K562 (cell line): Measurements from ENCODE around the gene TCHP. TPM values are rescaled to one million over a fixed set of nuclear protein-coding genes. Genes with fewer than 3 reads are reported as not detected.

Source experiments
- ATAC-seq: fragments of 200-7000 bp; cut with Tn5 transposase; 3 replicates; pipeline ENCODE4 v1.9.1; 2020; ENCODE audit warnings: moderate library complexity
- BruUV-seq: library from RNA; stranded (reverse); fragments of 400-500 nt; replicated peaks from 2 replicates; lab custom pipeline; 2021; lab: Mats Ljungman, UMichigan
- CTCF ChIA-PET: fragments of 300-600 bp; formaldehyde crosslinking; extraction: SDS; loops from one replicate; lab custom pipeline; 2021; ENCODE audit warnings: low intra/inter-chr PET ratio; lab: Yijun Ruan, JAX
- POLR2A ChIA-PET: fragments of 300-600, 350-650 bp; sonication (Branson Sonifier 250); formaldehyde crosslinking; extraction: SDS; loops from one replicate; lab custom pipeline; 2021; ENCODE audit warnings: antibody characterized with exemption, inconsistent platforms; lab: Yijun Ruan, JAX
- DNase-seq, 4 experiments: peaks; one replicate each; pipeline versions ENCODE4 v3.0.0 to v3.0.0-alpha.2; 2011 to 2018; ENCODE audit warnings: low spot score in 3 of 4, mixed read lengths in 3 of 4; ENCODE audit errors: extremely low read depth in 1 of 4
- FAIRE-seq: peaks from 2 replicates; lab custom pipeline; 2011; peaks lifted over from hg19 to GRCh38; lab: Jason Lieb, UNC
- H2AFZ ChIP-seq: 2 replicates; pipeline ENCODE4 v1.6.0; 2011; ENCODE audit warnings: low read depth, low read length, control low read depth, inconsistent platforms
- H3K27ac ChIP-seq: fragments of 200-600 bp; 3 replicates; pipeline ENCODE4 v1.8.0; 2011; ENCODE audit warnings: low read depth, mild to moderate bottlenecking, control low read depth, inconsistent platforms, low read length, moderate library complexity, mixed read lengths; ENCODE audit errors: extremely low read depth
- H3K27me3 ChIP-seq, 2 experiments: fragments of 300-600 bp in 1 of 2; 2 replicates in 1 of 2; 3 replicates in 1 of 2; pipeline versions ENCODE4 v1.6.0 to v1.8.0; 2011; ENCODE audit warnings: inconsistent platforms in 2 of 2, low read length in 2 of 2, mild to moderate bottlenecking in 1 of 2, mixed read lengths in 1 of 2, moderate library complexity in 1 of 2; ENCODE audit not compliant: control insufficient read depth in 2 of 2, insufficient read depth in 2 of 2
- H3K36me3 ChIP-seq: fragments of 300-600 bp; 3 replicates; pipeline ENCODE4 v1.8.0; 2011; ENCODE audit warnings: mild to moderate bottlenecking, low read length, inconsistent platforms; ENCODE audit not compliant: control insufficient read depth, insufficient read depth
- H3K4me1 ChIP-seq, 2 experiments: fragments of 200-600 bp in 1 of 2; replicated peaks in 1 of 2; 2 replicates in 1 of 2; 3 replicates in 1 of 2; pipeline versions ENCODE4 v1.5.1 to v1.8.0; 2011; ENCODE audit warnings: inconsistent platforms in 2 of 2, low read length in 2 of 2, mild to moderate bottlenecking in 1 of 2, mixed read lengths in 1 of 2, moderate library complexity in 1 of 2; ENCODE audit not compliant: control insufficient read depth in 2 of 2, insufficient read depth in 2 of 2
- H3K4me2 ChIP-seq: 2 replicates; pipeline ENCODE4 v1.6.1; 2011; ENCODE audit warnings: low read length, control low read depth, inconsistent platforms, mixed read lengths; ENCODE audit not compliant: insufficient read depth
- H3K4me3 ChIP-seq: fragments of 200-600 bp; sonication (generic), shearing (Covaris generic); 2 replicates; pipeline ENCODE4 v1.5.1; 2016; ENCODE audit warnings: control low read depth, inconsistent platforms
- H3K79me2 ChIP-seq: fragments of 200-600 bp; 3 replicates; pipeline ENCODE4 v1.8.0; 2011; ENCODE audit warnings: low read length, inconsistent platforms; ENCODE audit not compliant: control insufficient read depth, insufficient read depth
- H3K9ac ChIP-seq, 2 experiments: 2 replicates each; pipeline versions ENCODE4 v1.6.0 to v1.6.1; 2011; ENCODE audit warnings: low read depth in 2 of 2, low read length in 2 of 2, control low read depth in 1 of 2, inconsistent platforms in 1 of 2, mild to moderate bottlenecking in 1 of 2, mixed read lengths in 1 of 2; ENCODE audit not compliant: insufficient read depth in 1 of 2
- H3K9me1 ChIP-seq: one replicate; pipeline ENCODE4 v1.6.0; 2011; ENCODE audit warnings: inconsistent platforms, mild to moderate bottlenecking, low read length, moderate library complexity; ENCODE audit not compliant: control insufficient read depth, insufficient read depth
- H3K9me3 ChIP-seq: replicated peaks from 2 replicates; pipeline ENCODE4 v1.5.1; 2011; ENCODE audit warnings: low read depth, low read length, inconsistent platforms; ENCODE audit not compliant: control insufficient read depth, insufficient read depth
- H4K20me1 ChIP-seq: replicated peaks from 2 replicates; pipeline ENCODE4 v1.6.1; 2011; ENCODE audit warnings: low read length, inconsistent platforms, mixed read lengths; ENCODE audit not compliant: control insufficient read depth, insufficient read depth
- ADNP ChIP-seq: fragments of 200-800 bp; sonication (Bioruptor generic); IDR thresholded peaks from 2 replicates; pipeline ENCODE4 v1.6.1; 2016; ENCODE audit warnings: missing genetic modification characterization, missing compliant biosample characterization
- BCOR ChIP-seq: fragments of 450-650 bp; IDR thresholded peaks from 2 replicates; pipeline ENCODE4 v1.6.1; 2016
- CEBPG ChIP-seq, 3 experiments: fragments of 200-800 bp in 1 of 3; sonication (Bioruptor generic) in 1 of 3; sonication (generic) in 1 of 3; formaldehyde crosslinking in 1 of 3; IDR thresholded peaks in 2 of 3; conservative IDR thresholded peaks in 1 of 3; 2 replicates each; pipeline versions ENCODE4 v1.6.1 to v1.8.0; 2016 to 2022; ENCODE audit warnings: missing compliant biosample characterization in 2 of 3, missing genetic modification characterization in 2 of 3, mild to moderate bottlenecking in 1 of 3, missing genetic modification reagents in 1 of 3
- ELF1 ChIP-seq: fragments of 200-800 bp; sonication (Bioruptor generic); IDR thresholded peaks from 2 replicates; pipeline ENCODE4 v1.6.1; 2016; ENCODE audit warnings: missing genetic modification characterization, missing compliant biosample characterization
- HMGN3 ChIP-seq: IDR thresholded peaks from 2 replicates; pipeline ENCODE4 v1.6.1; 2011; ENCODE audit warnings: borderline replicate concordance, low read depth, mild to moderate bottlenecking, mixed read lengths, low read length; ENCODE audit not compliant: insufficient read length; ENCODE audit errors: extremely low read depth
- MCM2 ChIP-seq: fragments of 450-650 bp; IDR thresholded peaks from 2 replicates; pipeline ENCODE4 v1.6.1; 2017; ENCODE audit warnings: low read depth, mild to moderate bottlenecking
- POU5F1 ChIP-seq: fragments of 150-350 bp; IDR thresholded peaks from 2 replicates; pipeline ENCODE4 v1.6.1; 2014; ENCODE audit warnings: borderline replicate concordance, low read length, low read depth, mild to moderate bottlenecking; ENCODE audit not compliant: partially characterized antibody
- PURB ChIP-seq: sonication (generic); formaldehyde crosslinking; IDR thresholded peaks from 2 replicates; pipeline ENCODE4 v1.9.0; 2021; ENCODE audit warnings: low read depth, mild to moderate bottlenecking, missing genetic modification reagents
- RBM25 ChIP-seq: fragments of 200-400 bp; formaldehyde crosslinking; IDR thresholded peaks from 2 replicates; pipeline ENCODE4 v1.6.1; 2018; ENCODE audit warnings: low read length, low read depth, moderate library complexity; ENCODE audit not compliant: severe bottlenecking
- WGBS: fragments of 100-300 bp; shearing (Covaris generic); methylation state at CpG from one replicate; pipeline ENCODE4 v1.1.6; 2016; ENCODE audit warnings: low coverage, mixed read lengths; ENCODE audit not compliant: insufficient coverage; ENCODE audit errors: missing lambda C conversion rate; 5-methylcytosine and 5-hydroxymethylcytosine counted together
- in situ Hi-C: fragments of 300-500 bp; cut with MboI; formaldehyde crosslinking; loops from 4 replicates; pipeline ENCODE4 v1.15.0; 2018; ENCODE audit warnings: inconsistent platforms, mixed read lengths
- intact Hi-C: fragments of 100-400 bp; cut with micrococcal nuclease; formaldehyde crosslinking; loops from 2 replicates; pipeline ENCODE4 v1.14.2; 2022
- polyA plus RNA-seq, 8 experiments: library from polyadenylated mRNA; depleted of rRNA in 4 of 8; stranded (reverse) in 5 of 8; unstranded in 3 of 8; fragments of >200 nt; fragmentation: Nextera tagmentation in 2 of 8; fragmentation: Illumina TruSeq in 1 of 8; extraction: Ambion mirVana in 2 of 8; extraction: Trizol in 1 of 8; gene quantifications; 2 replicates each; pipeline versions ENCODE4 v1.2.1 to v1.2.3, GENCODE V29; 2011 to 2014; ENCODE audit warnings: inconsistent platforms in 1 of 8, missing spikeins in 1 of 8
- total RNA-seq, 7 experiments: library from RNA; depleted of rRNA in 6 of 7; stranded (reverse); fragments of >200 nt in 6 of 7; fragmentation: Illumina TruSeq in 2 of 7; extraction: Trizol in 2 of 7; gene quantifications; 2 replicates each; pipeline versions ENCODE4 v1.2.1 to v1.2.3, GENCODE V29; 2011 to 2021; ENCODE audit warnings: low replicate concordance in 1 of 7

Gene TCHP
- total and polyA plus RNA-seq, 9 of the 15 experiments (the other 6 are each of a cell fraction or from before 2014, with no cell fraction given) = 3.4 to 30.4 (median 19.7) TPM

DNA sequence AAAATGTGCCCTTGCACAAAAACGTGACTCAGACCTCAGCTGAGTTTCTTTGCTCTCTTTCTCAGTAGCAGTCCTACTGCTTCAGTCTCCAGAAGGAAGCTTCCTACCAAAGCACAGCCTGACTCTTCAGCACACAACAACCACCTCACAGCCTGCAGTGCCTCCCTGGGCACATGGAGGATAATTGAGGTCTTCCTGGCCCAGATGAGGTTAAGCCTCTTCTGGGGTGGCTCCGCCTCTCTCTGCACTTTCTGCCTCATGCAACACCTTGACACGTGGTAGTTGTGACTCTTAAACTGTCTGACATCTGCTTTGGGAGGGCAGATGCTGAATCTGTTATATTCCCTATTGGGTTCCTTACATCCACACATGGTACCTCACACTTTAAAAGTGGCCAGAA is 62.3 kb downstream of the TCHP start:
- TF ChIP-seq CEBPG (CRISPR knock-in tag; IDR thresholded peaks at IDR 0.05) = 0 out of 2 replicates have a peak, but pooled peaks have one; percentile 16
- no peak for TF ChIP-seq CEBPG (tag; conservative IDR thresholded peaks at IDR 0.05 in 1 of 2, IDR thresholded peaks at IDR 0.05 in 1 of 2)
- TF ChIP-seq ELF1 = no peak
- TF ChIP-seq HMGN3 = no peak
- H3K9me3 ChIP-seq = no peaks in the 10 kb centered on the region
- H3K9me1 ChIP-seq = no peaks in the 10 kb centered on the region
- no peak for DNase-seq
- H4K20me1 ChIP-seq = no peaks in the 10 kb centered on the region
- no peak overlapping the region for H2AFZ ChIP-seq
- no peak overlapping the region for H3K4me2 ChIP-seq
- BruUV-seq = TSS peak; percentile 21
- POLR2A ChIA-PET = interaction anchor here (1.4 kb wide), 1 partner anchor 37 kb away, joined by 3 read pairs; the partner anchor contains the start of gene ANKRD13A
- peak; percentile 23 for FAIRE-seq
- CTCF ChIA-PET = no interaction called here
- ATAC-seq = peak; percentile 53
- H3K36me3 ChIP-seq = peaks cover 61% of the 10 kb centered on the region; the same call in 2 of the 3 replicates
- intact Hi-C loops (no loop called here), in situ Hi-C loops (no loop called here)
- H3K79me2 ChIP-seq = no peaks in the 10 kb centered on the region
- peak overlapping the region in 1 of 2 experiments; percentile 65; a peak in 1 of 4 replicates for H3K9ac ChIP-seq
- WGBS = 46% methylated on average over 3 of the region's 3 CpGs
- H3K4me3 ChIP-seq = no peak overlapping the region
- H3K27ac ChIP-seq = no peak overlapping the region
- H3K27me3 ChIP-seq = no peaks in the 10 kb centered on the region
- H3K4me1 ChIP-seq = no peaks in the 10 kb centered on the region

DNA sequence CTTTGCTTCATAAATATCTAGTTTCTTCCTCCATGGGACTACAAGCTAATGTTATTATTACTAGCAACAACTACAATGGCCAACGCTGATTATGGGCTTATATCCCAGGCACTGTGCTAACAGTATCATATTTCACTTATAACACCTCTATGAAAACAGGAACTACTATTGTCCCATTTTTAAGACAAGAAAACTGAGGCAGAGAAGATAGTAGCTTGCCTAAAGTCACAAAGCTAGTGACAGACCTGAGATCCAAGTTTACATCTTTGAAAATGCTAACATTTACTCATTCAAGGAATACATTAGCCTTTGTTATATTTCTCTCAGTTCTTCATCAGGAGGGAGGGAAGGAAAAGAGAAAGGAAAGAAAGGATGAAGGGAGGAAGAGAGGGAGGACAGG is 63.3 kb downstream of the TCHP start:
- CTCF ChIA-PET = no interaction called here
- Histone ChIP-seq H3K4me1 (no peaks in the 10 kb centered on the region), H3K27me3 (no peaks in the 10 kb centered on the region), H3K9me1 (no peaks in the 10 kb centered on the region), H3K9ac (no peak overlapping the region), H3K27ac (no peak overlapping the region), H3K4me3 (no peak overlapping the region), H4K20me1 (no peaks in the 10 kb centered on the region), H3K36me3 (peaks cover 68% of the 10 kb centered on the region; the same call in 2 of the 3 replicates), H3K9me3 (no peaks in the 10 kb centered on the region), H3K79me2 (no peaks in the 10 kb centered on the region), H2AFZ (no peak overlapping the region), H3K4me2 (no peak overlapping the region)
- 26% methylated on average over 1 of the region's 1 CpG for WGBS
- in situ Hi-C loops = no loop called here
- ATAC-seq (no peak), DNase-seq (no peak), FAIRE-seq (no peak)
- POLR2A ChIA-PET = interaction anchor here (1.4 kb wide), 1 partner anchor 36 kb away, joined by 3 read pairs; the partner anchor contains the start of gene ANKRD13A
- BruUV-seq = no TSS peak
- TF ChIP-seq MCM2 = no peak
- TF ChIP-seq RBM25 = peak; percentile 89
- peak; percentile 66; the same call in 1 of the 2 replicates for TF ChIP-seq ADNP (tag)
- peak; percentile 78 for TF ChIP-seq BCOR
- TF ChIP-seq POU5F1 = no peak
- TF ChIP-seq PURB = no peak
- intact Hi-C loops = no loop called here
